PC-9 (cell line): ENCODE results near the gene NUDT22. TPM values are rescaled to one million over a fixed set of nuclear protein-coding genes. Genes with fewer than 3 reads are reported as not detected.

ENCODE experiments used
- BruUV-seq: library from RNA; stranded (reverse); fragments of 400-500 nt; replicated peaks from 2 replicates; lab custom pipeline; 2021; lab: Mats Ljungman, UMichigan
- CTCF ChIA-PET: fragments of 300-600 bp; sonication (Branson Sonifier 250); formaldehyde crosslinking; loops from one replicate; lab custom pipeline; 2022; ENCODE audit warnings: antibody characterized with exemption; lab: Charles Lee
- POLR2A ChIA-PET: fragments of 300-600 bp; sonication (Branson Sonifier 250); formaldehyde crosslinking; loops from one replicate; lab custom pipeline; 2022; ENCODE audit warnings: antibody characterized with exemption; ENCODE audit not compliant: unreplicated experiment; lab: Charles Lee
- DNase-seq, 2 experiments: peaks; one replicate each; pipeline versions ENCODE4 v3.0.0 to v3.0.0-alpha.2; 2015 to 2022; ENCODE audit warnings: mixed read lengths in 1 of 2
- H2AFZ ChIP-seq: fragments of 200-600 bp; sonication (generic); 2 replicates; pipeline ENCODE4 v1.8.1; 2017; ENCODE audit warnings: antibody characterized with exemption
- H3F3A ChIP-seq: fragments of 200-600 bp; sonication (generic); 2 replicates; pipeline ENCODE4 v1.8.1; 2017; ENCODE audit warnings: antibody characterized with exemption, mild to moderate bottlenecking, low read depth; ENCODE audit not compliant: insufficient read depth
- H3K27ac ChIP-seq: fragments of 200-600 bp; sonication (generic); 2 replicates; pipeline ENCODE4 v1.6.1; 2016; ENCODE audit warnings: mixed run types
- H3K27me3 ChIP-seq: fragments of 200-600 bp; sonication (generic); 2 replicates; pipeline ENCODE4 v1.6.1; 2016; ENCODE audit warnings: low read depth, mixed run types; ENCODE audit not compliant: insufficient read depth
- H3K36me3 ChIP-seq: fragments of 200-600 bp; sonication (generic); 2 replicates; pipeline ENCODE4 v1.6.1; 2016; ENCODE audit warnings: low read depth, mixed run types
- H3K4me1 ChIP-seq: fragments of 200-600 bp; sonication (generic); replicated peaks from 2 replicates; pipeline ENCODE4 v1.6.1; 2016; ENCODE audit warnings: mixed run types; ENCODE audit not compliant: insufficient read depth
- H3K4me2 ChIP-seq: fragments of 200-600 bp; sonication (generic); 2 replicates; pipeline ENCODE4 v1.6.1; 2017; ENCODE audit warnings: mixed run types
- H3K4me3 ChIP-seq: fragments of 200-600 bp; sonication (generic); 2 replicates; pipeline ENCODE4 v1.6.1; 2016; ENCODE audit warnings: mixed run types
- H3K79me2 ChIP-seq: fragments of 200-600 bp; sonication (generic); 2 replicates; pipeline ENCODE4 v1.6.1; 2017; ENCODE audit warnings: low read depth, mixed run types
- H3K9me2 ChIP-seq: fragments of 200-600 bp; sonication (generic); 2 replicates; pipeline ENCODE4 v1.8.1; 2017; ENCODE audit warnings: mild to moderate bottlenecking; ENCODE audit not compliant: insufficient read depth
- H3K9me3 ChIP-seq: fragments of 200-600 bp; sonication (generic); 2 replicates; pipeline ENCODE4 v1.8.1; 2016; ENCODE audit warnings: low read depth; ENCODE audit not compliant: insufficient read depth
- H4K20me1 ChIP-seq: fragments of 200-600 bp; sonication (generic); 2 replicates; pipeline ENCODE4 v1.8.1; 2017; ENCODE audit not compliant: insufficient read depth
- CTCF ChIP-seq: fragments of 200-600 bp; sonication (generic); conservative IDR thresholded peaks from 2 replicates; pipeline ENCODE4 v1.6.1; 2017; ENCODE audit warnings: mixed run types, antibody characterized with exemption, mild to moderate bottlenecking, moderate library complexity
- EZH2 ChIP-seq: fragments of 200-600 bp; sonication (generic); IDR thresholded peaks from 2 replicates; pipeline ENCODE4 v1.8.0; 2017; ENCODE audit warnings: antibody characterized with exemption, low read depth
- intact Hi-C: fragments of 100-400 bp; cut with micrococcal nuclease; formaldehyde crosslinking; loops from one replicate; pipeline ENCODE4 v1.10.0; 2022; ENCODE audit not compliant: unreplicated experiment
- total RNA-seq: library from RNA; stranded (reverse); gene quantifications from 2 replicates; pipeline ENCODE4 v1.2.3, GENCODE V29; 2021

The NUDT22 gene
- total RNA-seq, 1 experiment from 2014 or later = 87.4 TPM

GRCh38 chr11:64244107-64244506, 18.0 kb downstream of the NUDT22 start:
- Histone ChIP-seq H4K20me1 (0 out of 2 replicates have a peak, but pooled peaks cover 5% of the 10 kb centered on the region), H3K9me2 (no peaks in the 10 kb centered on the region), H3K4me2 (peak overlapping the region; percentile 27; the same call in 1 of the 2 replicates), H3K36me3 (peaks cover 10% of the 10 kb centered on the region; the same call in 1 of the 2 replicates), H3F3A (peaks cover 70% of the 10 kb centered on the region), H3K4me1 (peaks cover 37% of the 10 kb centered on the region), H3K27me3 (no peaks in the 10 kb centered on the region), H2AFZ (no peak overlapping the region), H3K27ac (no peak overlapping the region), H3K4me3 (no peak overlapping the region), H3K9me3 (no peaks in the 10 kb centered on the region), H3K79me2 (peaks cover 45% of the 10 kb centered on the region)
- TF ChIP-seq EZH2 (no peak), CTCF (no peak)
- POLR2A ChIA-PET = no interaction called here
- BruUV-seq = no TSS peak
- CTCF ChIA-PET = no interaction called here
- no peak for DNase-seq
- intact Hi-C loops = no loop called here

GRCh38 chr11:64244966-64245365, 18.9 kb downstream of the NUDT22 start:
- POLR2A ChIA-PET = interaction anchor here (0.6 kb wide), 1 partner anchor 27 kb away, joined by 21 read pairs; no protein-coding TSS in a partner anchor
- TF ChIP-seq EZH2 = no peak
- no peak for TF ChIP-seq CTCF
- intact Hi-C loops = no loop called here

GRCh38 chr11:64245401-64245796, 19.3 kb downstream of the NUDT22 start:
- Histone ChIP-seq H3K36me3 (peaks cover 10% of the 10 kb centered on the region; the same call in 1 of the 2 replicates), H3K4me2 (peak overlapping the region; percentile 85), H3K4me3 (peak overlapping the region; percentile 79), H3K9me2 (no peaks in the 10 kb centered on the region), H3F3A (peaks cover 67% of the 10 kb centered on the region), H3K9me3 (no peaks in the 10 kb centered on the region), H2AFZ (no peak overlapping the region), H4K20me1 (0 out of 2 replicates have a peak, but pooled peaks cover 5% of the 10 kb centered on the region), H3K27me3 (no peaks in the 10 kb centered on the region), H3K27ac (peak overlapping the region; percentile 86), H3K4me1 (peaks cover 26% of the 10 kb centered on the region), H3K79me2 (peaks cover 45% of the 10 kb centered on the region)
- BruUV-seq = TSS peak; percentile 20
- TF ChIP-seq CTCF = no peak
- no peak for TF ChIP-seq EZH2
- ChIA-PET POLR2A (interaction anchor here (0.6 kb wide), 2 partner anchors 26 to 1654 kb away, joined by 5 to 21 read pairs; partner anchors contain the start of gene TUT1), CTCF (interaction anchor here (0.5 to 1.0 kb wide), 4 partner anchors 26 to 1808 kb away, joined by 3 to 6 read pairs (median 4); no protein-coding TSS in a partner anchor)
- intact Hi-C loops = no loop called here
- DNase-seq = no peak

More at GRCh38 chr11:64244966-64245365, 18.9 kb downstream of the NUDT22 start:
- Histone ChIP-seq H3K4me2 (peak overlapping the region; percentile 85), H3F3A (peaks cover 68% of the 10 kb centered on the region), H4K20me1 (0 out of 2 replicates have a peak, but pooled peaks cover 5% of the 10 kb centered on the region), H2AFZ (no peak overlapping the region), H3K9me3 (no peaks in the 10 kb centered on the region), H3K36me3 (peaks cover 10% of the 10 kb centered on the region; the same call in 1 of the 2 replicates), H3K27me3 (no peaks in the 10 kb centered on the region), H3K4me3 (peak overlapping the region; percentile 79), H3K4me1 (peaks cover 29% of the 10 kb centered on the region), H3K79me2 (peaks cover 45% of the 10 kb centered on the region), H3K27ac (peak overlapping the region; percentile 86), H3K9me2 (no peaks in the 10 kb centered on the region)
- DNase-seq = peak in 1 of 2 experiments; percentile 31
- no TSS peak for BruUV-seq
- CTCF ChIA-PET = interaction anchor here (0.5 to 1.0 kb wide), 5 partner anchors 26 to 1808 kb away, joined by 3 to 7 read pairs (median 4); no protein-coding TSS in a partner anchor
